Trophoblast cell (in vitro differentiated cells and primary cell): ENCODE measurements around the gene PGAM2.

Experiments used
- DNase-seq, 2 donors: peaks; one replicate each; pipeline ENCODE4 v3.0.0-alpha.2; 2016
- H2AFZ ChIP-seq: 2 replicates; pipeline ENCODE4 v1.6.1; 2013; ENCODE audit warnings: low read length, moderate library complexity, mild to moderate bottlenecking; ENCODE audit not compliant: insufficient read depth, poor library complexity
- H2AK5ac ChIP-seq: 2 replicates; pipeline ENCODE4 v1.6.1; 2013; ENCODE audit warnings: mild to moderate bottlenecking, low read length
- H2BK120ac ChIP-seq: 2 replicates; pipeline ENCODE4 v1.6.1; 2013; ENCODE audit warnings: low read length, mild to moderate bottlenecking, moderate library complexity; ENCODE audit not compliant: insufficient read depth, poor library complexity
- H2BK12ac ChIP-seq: 2 replicates; pipeline ENCODE4 v1.6.1; 2013; ENCODE audit warnings: mild to moderate bottlenecking, low read length, moderate library complexity
- H2BK5ac ChIP-seq: 2 replicates; pipeline ENCODE4 v1.6.1; 2013; ENCODE audit warnings: low read length, low read depth, moderate library complexity, mild to moderate bottlenecking; ENCODE audit not compliant: poor library complexity
- H3K14ac ChIP-seq: 2 replicates; pipeline ENCODE4 v1.6.1; 2013; ENCODE audit warnings: mild to moderate bottlenecking, low read length
- H3K18ac ChIP-seq: 2 replicates; pipeline ENCODE4 v1.6.1; 2013; ENCODE audit warnings: mild to moderate bottlenecking, low read length
- H3K23ac ChIP-seq: 2 replicates; pipeline ENCODE4 v1.6.1; 2013; ENCODE audit warnings: low read length
- H3K27ac ChIP-seq: 2 replicates; pipeline ENCODE4 v1.5.1; 2013; ENCODE audit warnings: low read depth, mild to moderate bottlenecking, inconsistent platforms, low read length, moderate library complexity
- H3K27me3 ChIP-seq: 2 replicates; pipeline ENCODE4 v1.6.1; 2013; ENCODE audit warnings: inconsistent platforms, mild to moderate bottlenecking, low read length, moderate library complexity; ENCODE audit not compliant: insufficient read depth
- H3K36me3 ChIP-seq, 2 experiments: 1 replicate in 1 of 2; 2 replicates in 1 of 2; pipeline ENCODE4 v1.6.1; 2013; ENCODE audit warnings: low read length in 2 of 2, mild to moderate bottlenecking in 2 of 2, moderate library complexity in 1 of 2; ENCODE audit not compliant: insufficient read depth in 2 of 2, control insufficient read depth in 1 of 2
- H3K4ac ChIP-seq: 2 replicates; pipeline ENCODE4 v1.6.1; 2013; ENCODE audit warnings: low read depth, mild to moderate bottlenecking, low read length, moderate library complexity
- H3K4me1 ChIP-seq, 2 experiments: 1 replicate in 1 of 2; 2 replicates in 1 of 2; pipeline ENCODE4 v1.6.1; 2013; ENCODE audit warnings: low read length in 2 of 2, mild to moderate bottlenecking in 2 of 2, moderate library complexity in 1 of 2; ENCODE audit not compliant: insufficient read depth in 2 of 2, control insufficient read depth in 1 of 2
- H3K4me2 ChIP-seq: 2 replicates; pipeline ENCODE4 v1.6.1; 2013; ENCODE audit warnings: inconsistent platforms, mild to moderate bottlenecking, low read length, moderate library complexity
- H3K4me3 ChIP-seq: 2 replicates; pipeline ENCODE4 v1.5.1; 2013; ENCODE audit warnings: mild to moderate bottlenecking, low read depth, low read length, inconsistent platforms
- H3K79me1 ChIP-seq: one replicate; pipeline ENCODE4 v1.6.1; 2013; ENCODE audit warnings: low read length
- H3K79me2 ChIP-seq: 2 replicates; pipeline ENCODE4 v1.6.1; 2013; ENCODE audit warnings: low read length, mild to moderate bottlenecking; ENCODE audit not compliant: control insufficient read depth, insufficient read depth, poor library complexity
- H3K9ac ChIP-seq: 2 replicates; pipeline ENCODE4 v1.6.1; 2013; ENCODE audit warnings: mild to moderate bottlenecking, low read length
- H3K9me3 ChIP-seq: 2 replicates; pipeline ENCODE4 v1.6.1; 2013; ENCODE audit warnings: low read depth, mild to moderate bottlenecking, control low read depth, inconsistent platforms, low read length; ENCODE audit not compliant: insufficient read depth
- H4K12ac ChIP-seq: 2 replicates; pipeline ENCODE4 v1.6.1; 2013; ENCODE audit warnings: low read depth, mild to moderate bottlenecking, low read length, moderate library complexity
- H4K8ac ChIP-seq: 2 replicates; pipeline ENCODE4 v1.6.1; 2013; ENCODE audit warnings: low read depth, mild to moderate bottlenecking, low read length, moderate library complexity
- H4K91ac ChIP-seq: one replicate; pipeline ENCODE4 v1.6.1; 2013; ENCODE audit warnings: low read depth, mild to moderate bottlenecking, low read length, moderate library complexity
- WGBS: extraction: QIAGEN DNeasy Blood & Tissue Kit; methylation state at CpG from one replicate; pipeline ENCODE4 v1.1.7; 2013; ENCODE audit warnings: missing lambda C conversion rate; ENCODE audit not compliant: insufficient read length, insufficient coverage; ENCODE audit errors: extremely low coverage; 5-methylcytosine and 5-hydroxymethylcytosine counted together

PGAM2 gene

GRCh38 chr7:44050121-44050914, 15.0 kb downstream of the PGAM2 start:
- no peak overlapping the region for H4K8ac ChIP-seq
- H3K27ac ChIP-seq = no peak overlapping the region
- no CpG with 5 or more reads among the region's 14 CpGs for WGBS
- H2AFZ ChIP-seq = no peak overlapping the region
- H2BK120ac ChIP-seq = no peak overlapping the region
- no peaks in the 10 kb centered on the region for H3K79me1 ChIP-seq
- H4K12ac ChIP-seq = no peak overlapping the region
- no peak overlapping the region for H3K14ac ChIP-seq
- no peak overlapping the region for H3K18ac ChIP-seq
- no peak overlapping the region for H3K4me3 ChIP-seq
- H3K4me2 ChIP-seq = no peak overlapping the region
- peaks cover 42 to 44% of the 10 kb centered on the region in 2 experiments for H3K36me3 ChIP-seq
- H3K9ac ChIP-seq = no peak overlapping the region
- no peak overlapping the region for H3K23ac ChIP-seq
- no peak overlapping the region for H4K91ac ChIP-seq
- H3K4ac ChIP-seq = no peak overlapping the region
- no peaks in the 10 kb centered on the region for H3K27me3 ChIP-seq
- H3K9me3 ChIP-seq = no peaks in the 10 kb centered on the region
- H2BK12ac ChIP-seq = no peak overlapping the region
- H2BK5ac ChIP-seq = no peak overlapping the region
- H2AK5ac ChIP-seq = no peak overlapping the region
- H3K79me2 ChIP-seq = peaks cover 3% of the 10 kb centered on the region
- peaks cover 3 to 4% of the 10 kb centered on the region in 2 experiments for H3K4me1 ChIP-seq
- DNase-seq = no peak

- Histone ChIP-seq H3K4me2 (no peak overlapping the region), H2AFZ (no peak overlapping the region), H3K27ac (no peak overlapping the region), H3K79me1 (peaks cover 10% of the 10 kb centered on the region), H2AK5ac (no peak overlapping the region), H3K18ac (no peak overlapping the region), H2BK120ac (no peak overlapping the region), H3K36me3 (peaks cover 37 to 44% of the 10 kb centered on the region in 2 experiments), H4K12ac (no peak overlapping the region), H3K4me3 (no peak overlapping the region), H3K9me3 (no peaks in the 10 kb centered on the region), H2BK12ac (no peak overlapping the region), H3K14ac (no peak overlapping the region), H2BK5ac (no peak overlapping the region), H3K27me3 (no peaks in the 10 kb centered on the region), H3K4me1 (peaks cover 7 to 11% of the 10 kb centered on the region in 2 experiments), H3K4ac (no peak overlapping the region), H3K23ac (no peak overlapping the region), H4K8ac (no peak overlapping the region), H3K9ac (no peak overlapping the region), H4K91ac (no peak overlapping the region), H3K79me2 (peaks cover 12% of the 10 kb centered on the region)
- no peak for DNase-seq
- no CpG with 5 or more reads among the region's 7 CpGs for WGBS
These were observed 17.2 kb downstream of the PGAM2 start for GRCh38 chr7:44048031-44048795.

- H3K36me3 ChIP-seq = peaks cover 26 to 30% of the 10 kb centered on the region in 2 experiments
- no peaks in the 10 kb centered on the region for H3K27me3 ChIP-seq
- H3K4me3 ChIP-seq = no peak overlapping the region
- DNase-seq = peak; percentile 81 to 85
- no peak overlapping the region for H4K12ac ChIP-seq
- H3K79me1 ChIP-seq = peaks cover 10% of the 10 kb centered on the region
- H2BK5ac ChIP-seq = peak overlapping the region; percentile 53
- peak overlapping the region; percentile 47 for H3K4ac ChIP-seq
- peaks cover 7 to 11% of the 10 kb centered on the region in 2 experiments for H3K4me1 ChIP-seq
- no peak overlapping the region for H3K4me2 ChIP-seq
- H3K79me2 ChIP-seq = peaks cover 12% of the 10 kb centered on the region
- H3K23ac ChIP-seq = no peak overlapping the region
- H3K18ac ChIP-seq = peak overlapping the region; percentile 34
- H2BK12ac ChIP-seq = no peak overlapping the region
- no peak overlapping the region for H4K91ac ChIP-seq
- H2AFZ ChIP-seq = no peak overlapping the region
- H3K9me3 ChIP-seq = no peaks in the 10 kb centered on the region
- no peak overlapping the region for H3K9ac ChIP-seq
- H3K27ac ChIP-seq = no peak overlapping the region
- no peak overlapping the region for H3K14ac ChIP-seq
- WGBS = no CpG with 5 or more reads among the region's 8 CpGs
- H2AK5ac ChIP-seq = no peak overlapping the region
- H4K8ac ChIP-seq = no peak overlapping the region
- no peak overlapping the region for H2BK120ac ChIP-seq
These were observed 18.9 kb downstream of the PGAM2 start for GRCh38 chr7:44046321-44047061.
